WERI-Rb-1 (cell line): ENCODE data around the gene PSMB8.

Source experiments
- DNase-seq: peaks from one replicate; pipeline ENCODE4 v3.0.0-alpha.2; 2020
- H3K27ac ChIP-seq: fragments of 250-450 bp; sonication (Bioruptor Pico); 2 replicates; pipeline ENCODE4 v1.5.1; 2020; ENCODE audit warnings: mild to moderate bottlenecking, moderate library complexity
- H3K27me3 ChIP-seq: fragments of 250-450 bp; sonication (Bioruptor Pico); 2 replicates; pipeline ENCODE4 v1.5.1; 2021; ENCODE audit warnings: mild to moderate bottlenecking, low read depth, moderate library complexity; ENCODE audit not compliant: insufficient read depth, severe bottlenecking
- H3K36me3 ChIP-seq: fragments of 250-450 bp; sonication (Bioruptor Pico); 2 replicates; pipeline ENCODE4 v1.5.1; 2020; ENCODE audit warnings: mild to moderate bottlenecking, moderate library complexity
- H3K4me3 ChIP-seq: 2 replicates; pipeline ENCODE4 v1.5.1; 2011; ENCODE audit warnings: low read depth, mild to moderate bottlenecking, control low read depth, low read length
- H3K9me3 ChIP-seq: fragments of 250-450 bp; sonication (Bioruptor Pico); 2 replicates; pipeline ENCODE4 v1.5.1; 2021; ENCODE audit warnings: mild to moderate bottlenecking, moderate library complexity; ENCODE audit not compliant: severe bottlenecking
- TF ChIP-seq, protein P1 (sequence below): IDR thresholded peaks from 2 replicates; pipeline ENCODE4 v1.5.1; 2011; ENCODE audit warnings: low read depth, mild to moderate bottlenecking, control low read depth, inconsistent platforms, low read length

The PSMB8 gene

DNA sequence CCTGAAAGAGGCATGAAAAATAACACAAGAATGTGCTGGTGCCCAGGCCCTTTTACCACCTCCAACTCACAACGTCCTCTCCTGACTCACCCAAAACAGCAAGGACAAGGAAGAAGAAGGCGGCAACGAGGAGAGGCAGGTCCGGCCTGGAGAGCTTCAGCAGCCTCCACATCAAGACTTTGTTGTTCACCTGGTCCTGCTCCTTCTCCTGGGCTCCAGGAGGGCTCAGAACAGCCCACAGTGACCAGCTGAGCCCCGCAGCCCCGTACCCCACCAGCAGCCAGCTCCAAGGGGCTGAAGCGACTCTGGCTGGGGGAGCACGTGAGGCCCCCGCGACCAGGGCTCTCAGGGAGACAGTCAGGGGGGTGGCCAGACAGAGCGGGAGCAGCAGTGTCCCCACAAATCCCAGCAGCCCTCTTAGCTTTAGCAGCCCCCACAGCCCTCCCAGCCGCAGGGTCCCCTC, 6.2 kb downstream of the PSMB8 start:
- no peak for DNase-seq
- TF ChIP-seq, protein P1, sequence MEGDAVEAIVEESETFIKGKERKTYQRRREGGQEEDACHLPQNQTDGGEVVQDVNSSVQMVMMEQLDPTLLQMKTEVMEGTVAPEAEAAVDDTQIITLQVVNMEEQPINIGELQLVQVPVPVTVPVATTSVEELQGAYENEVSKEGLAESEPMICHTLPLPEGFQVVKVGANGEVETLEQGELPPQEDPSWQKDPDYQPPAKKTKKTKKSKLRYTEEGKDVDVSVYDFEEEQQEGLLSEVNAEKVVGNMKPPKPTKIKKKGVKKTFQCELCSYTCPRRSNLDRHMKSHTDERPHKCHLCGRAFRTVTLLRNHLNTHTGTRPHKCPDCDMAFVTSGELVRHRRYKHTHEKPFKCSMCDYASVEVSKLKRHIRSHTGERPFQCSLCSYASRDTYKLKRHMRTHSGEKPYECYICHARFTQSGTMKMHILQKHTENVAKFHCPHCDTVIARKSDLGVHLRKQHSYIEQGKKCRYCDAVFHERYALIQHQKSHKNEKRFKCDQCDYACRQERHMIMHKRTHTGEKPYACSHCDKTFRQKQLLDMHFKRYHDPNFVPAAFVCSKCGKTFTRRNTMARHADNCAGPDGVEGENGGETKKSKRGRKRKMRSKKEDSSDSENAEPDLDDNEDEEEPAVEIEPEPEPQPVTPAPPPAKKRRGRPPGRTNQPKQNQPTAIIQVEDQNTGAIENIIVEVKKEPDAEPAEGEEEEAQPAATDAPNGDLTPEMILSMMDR, result no peak
- Histone ChIP-seq H3K27ac (peak overlapping the region; percentile 79), H3K9me3 (no peaks in the 10 kb centered on the region), H3K27me3 (no peaks in the 10 kb centered on the region), H3K36me3 (no peaks in the 10 kb centered on the region), H3K4me3 (peak overlapping the region; percentile 70)

DNA sequence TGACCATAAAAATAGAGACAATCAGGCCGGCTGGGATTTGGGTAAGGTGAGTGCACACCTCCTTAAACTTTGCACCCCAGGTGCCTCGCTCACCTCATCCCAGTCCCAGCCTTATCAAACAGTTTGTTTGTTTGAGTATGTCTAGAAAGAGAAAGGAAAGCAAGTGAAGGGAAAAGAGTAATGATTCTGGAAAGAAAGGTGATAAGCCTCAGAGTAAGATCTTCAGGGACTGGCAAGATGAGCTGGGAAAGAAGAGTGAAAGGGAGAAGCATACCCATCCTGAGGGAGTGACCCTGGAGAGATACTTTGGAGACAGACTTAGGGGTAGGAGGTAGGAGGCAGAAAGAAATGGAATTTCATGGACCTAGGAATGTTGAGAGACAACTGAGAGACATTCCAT, 7.0 kb downstream of the PSMB8 start:
- no peak for DNase-seq
- Histone ChIP-seq H3K4me3 (no peak overlapping the region), H3K36me3 (no peaks in the 10 kb centered on the region), H3K9me3 (no peaks in the 10 kb centered on the region), H3K27ac (no peak overlapping the region), H3K27me3 (no peaks in the 10 kb centered on the region)
- TF ChIP-seq, protein P1, result no peak

DNA sequence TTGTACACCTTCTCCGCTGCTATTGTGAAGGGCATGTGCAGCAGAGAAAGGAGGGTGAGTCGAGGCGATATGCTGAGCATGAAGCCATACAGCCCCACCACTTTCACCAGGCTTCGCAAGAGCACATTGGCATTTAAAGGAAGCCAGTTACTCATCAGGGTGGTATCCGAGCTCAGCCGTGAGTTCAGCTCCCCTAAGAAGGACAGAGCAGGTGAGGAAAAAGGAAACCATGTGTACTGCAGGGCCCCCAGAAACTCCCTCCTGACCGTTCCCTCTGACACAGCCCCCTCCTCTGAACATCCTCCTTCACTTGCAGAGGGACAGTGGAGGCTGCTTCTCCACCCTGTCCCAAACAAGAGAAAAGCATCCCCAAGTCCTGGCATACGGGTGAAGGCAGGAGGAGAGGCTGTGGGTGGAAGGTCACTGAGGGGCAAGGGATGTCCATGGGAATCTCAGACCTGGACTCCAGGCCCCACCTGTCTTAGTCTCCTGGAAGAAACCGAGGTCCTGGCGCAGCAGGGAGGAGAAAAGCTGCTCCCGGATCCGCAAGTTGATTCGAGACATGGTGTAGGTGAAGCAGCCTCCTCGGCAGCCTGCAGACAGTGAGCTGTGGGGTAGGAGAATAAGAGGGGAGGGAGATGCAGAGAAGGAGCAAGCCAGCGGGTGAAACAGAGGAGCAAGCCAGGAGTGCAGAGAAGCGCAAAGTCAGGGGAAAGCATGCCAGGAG, 8.5 kb downstream of the PSMB8 start:
- TF ChIP-seq, protein P1, result no peak
- Histone ChIP-seq H3K36me3 (no peaks in the 10 kb centered on the region), H3K27ac (no peak overlapping the region), H3K9me3 (no peaks in the 10 kb centered on the region), H3K27me3 (no peaks in the 10 kb centered on the region), H3K4me3 (no peak overlapping the region)
- DNase-seq, result no peak

DNA sequence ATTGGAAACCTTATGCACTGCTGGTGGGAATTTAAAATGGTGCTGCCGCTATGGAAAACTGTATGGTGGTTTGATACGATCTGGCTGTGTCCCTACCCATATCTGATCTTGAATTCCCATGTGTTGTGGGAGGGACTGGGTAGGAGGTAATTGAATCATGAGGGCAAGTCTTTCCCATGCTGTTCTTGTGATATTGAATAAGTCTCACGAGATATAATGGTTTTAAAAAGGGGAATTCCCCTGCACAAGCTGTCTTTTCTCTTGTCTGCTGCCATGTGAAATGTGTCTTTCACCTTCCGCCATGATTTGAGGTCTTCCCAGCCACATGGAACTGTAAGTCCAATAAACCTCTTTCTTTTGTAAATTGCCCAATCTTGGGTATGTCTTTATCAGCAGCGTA, 10.2 kb downstream of the PSMB8 start:
- no peaks in the 10 kb centered on the region for H3K27me3 ChIP-seq
- no peaks in the 10 kb centered on the region for H3K9me3 ChIP-seq
- no peak overlapping the region for H3K27ac ChIP-seq
- no peak for DNase-seq
- no peak overlapping the region for H3K4me3 ChIP-seq
- H3K36me3 ChIP-seq, result no peaks in the 10 kb centered on the region
- TF ChIP-seq, protein P1, result no peak

DNA sequence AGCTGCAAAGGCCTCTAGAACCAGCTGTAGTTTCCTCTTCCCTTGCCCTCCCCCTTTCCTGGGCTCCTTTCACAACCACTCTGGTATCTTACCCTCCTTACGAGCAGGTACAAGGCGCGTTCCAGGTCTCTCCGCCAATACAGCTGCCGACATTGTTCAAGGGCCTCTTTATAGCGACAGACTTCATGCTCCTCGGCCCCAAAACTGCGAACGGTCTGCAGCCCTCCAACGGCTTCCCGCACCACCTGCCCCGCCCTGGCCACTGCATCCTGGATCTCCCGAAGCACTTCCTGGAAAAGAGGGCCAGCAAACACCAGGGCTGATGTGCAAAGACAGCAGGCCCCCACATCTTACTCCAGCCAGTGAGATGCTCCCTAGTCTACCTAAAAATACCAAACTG, 11.3 kb downstream of the PSMB8 start:
- no peak overlapping the region for H3K4me3 ChIP-seq
- no peak for DNase-seq
- H3K27me3 ChIP-seq, result no peaks in the 10 kb centered on the region
- TF ChIP-seq, protein P1, result no peak
- no peak overlapping the region for H3K27ac ChIP-seq
- no peaks in the 10 kb centered on the region for H3K36me3 ChIP-seq
- no peaks in the 10 kb centered on the region for H3K9me3 ChIP-seq

DNA sequence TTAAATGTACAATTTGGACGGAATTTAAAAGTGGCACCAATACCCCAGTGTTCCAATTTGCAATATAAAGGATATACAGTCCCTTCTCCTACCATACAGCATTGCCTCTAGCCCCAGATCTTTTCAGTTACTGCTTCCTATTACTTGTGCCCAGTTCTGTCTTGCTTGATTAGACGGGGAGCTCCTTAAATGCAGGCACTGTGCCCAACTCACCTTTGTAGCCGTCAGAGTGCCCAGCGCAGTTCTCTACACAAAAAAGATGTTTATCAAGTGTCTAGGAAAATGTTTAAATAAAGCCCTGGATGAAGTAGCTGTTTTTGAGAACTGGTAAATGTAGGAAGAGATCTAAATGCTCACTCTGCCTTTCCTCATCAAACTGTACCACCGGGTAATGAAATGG, 12.9 kb downstream of the PSMB8 start:
- H3K4me3 ChIP-seq, result no peak overlapping the region
- no peaks in the 10 kb centered on the region for H3K36me3 ChIP-seq
- H3K9me3 ChIP-seq, result no peaks in the 10 kb centered on the region
- no peaks in the 10 kb centered on the region for H3K27me3 ChIP-seq
- no peak for DNase-seq
- TF ChIP-seq, protein P1, result no peak
- H3K27ac ChIP-seq, result no peak overlapping the region
